HUES64 (cell line): ENCODE results near the gene MLLT10. TPM values are rescaled to one million over a fixed set of nuclear protein-coding genes. Genes with fewer than 3 reads are reported as not detected.
A peak's percentile ranks its signal among the peaks of the same experiment; 100 is the strongest.

Source experiments
- H3K27ac ChIP-seq: 2 replicates; pipeline ENCODE4 v1.7.0; 2013; ENCODE audit warnings: low read depth, low read length, inconsistent platforms
- H3K27me3 ChIP-seq: 2 replicates; pipeline ENCODE4 v1.6.1; 2013; ENCODE audit warnings: mild to moderate bottlenecking, low read length; ENCODE audit not compliant: insufficient read depth
- H3K36me3 ChIP-seq: 2 replicates; pipeline ENCODE4 v1.6.1; 2013; ENCODE audit warnings: mild to moderate bottlenecking, low read length; ENCODE audit not compliant: insufficient read depth
- H3K4me1 ChIP-seq: 2 replicates; pipeline ENCODE4 v1.6.1; 2013; ENCODE audit warnings: mild to moderate bottlenecking, low read length, moderate library complexity; ENCODE audit not compliant: insufficient read depth
- H3K4me3 ChIP-seq: 2 replicates; pipeline ENCODE4 v1.5.1; 2013; ENCODE audit warnings: mild to moderate bottlenecking, low read length, moderate library complexity
- H3K9ac ChIP-seq: 2 replicates; pipeline ENCODE4 v1.6.1; 2013; ENCODE audit warnings: mild to moderate bottlenecking, low read depth, low read length
- H3K9me3 ChIP-seq: 2 replicates; pipeline ENCODE4 v1.6.1; 2013; ENCODE audit warnings: low read depth, low read length; ENCODE audit not compliant: insufficient read depth
- WGBS: fragments of 150-250, 120-280 bp; methylation state at CpG from one replicate; pipeline ENCODE4 v1.1.7; 2013; ENCODE audit warnings: missing lambda C conversion rate; 5-methylcytosine and 5-hydroxymethylcytosine counted together
- polyA plus RNA-seq, 2 experiments: library from polyadenylated mRNA; stranded (reverse); fragments of 50-300 nt; gene quantifications; one replicate each; pipeline ENCODE4 v1.2.3, GENCODE V29; 2013

MLLT10 gene
- 33.7 TPM for polyA plus RNA-seq (2013, experiment 1 of 2)
- polyA plus RNA-seq (2013, experiment 2 of 2), result 38.4 TPM

GRCh38 chr10:21533467-21534279, at the start of gene MLLT10:
Gene MLLT10, plus strand, starts transcription at chr10:21534232. Its CDS starts 413 bp downstream, at chr10:21534645.
- peak within 1 kb of the TSS; percentile 91 for H3K9ac ChIP-seq
- H3K9me3 ChIP-seq, result no peaks in the 10 kb centered on the region
- H3K27me3 ChIP-seq, result no peaks in the 10 kb centered on the region
- under 1% methylated on average over 74 of the region's 74 CpGs for WGBS
- H3K4me1 ChIP-seq, result peaks cover 46% of the 10 kb centered on the region
- peak within 1 kb of the TSS; percentile 70 for H3K4me3 ChIP-seq
- H3K36me3 ChIP-seq, result peaks cover 28% of the 10 kb centered on the region
- peak within 1 kb of the TSS; percentile 95 for H3K27ac ChIP-seq

- no peak overlapping the region for H3K27ac ChIP-seq
- H3K27me3 ChIP-seq, result no peaks in the 10 kb centered on the region
- 93% methylated on average over 10 of the region's 10 CpGs for WGBS
- no peaks in the 10 kb centered on the region for H3K9me3 ChIP-seq
- peaks cover under 1% of the 10 kb centered on the region; the same call in 1 of the 2 replicates for H3K4me1 ChIP-seq
- H3K9ac ChIP-seq, result no peak overlapping the region
- no peak overlapping the region for H3K4me3 ChIP-seq
- H3K36me3 ChIP-seq, result peaks cover 4% of the 10 kb centered on the region; the same call in 1 of the 2 replicates
These were observed 46.4 kb upstream of the MLLT10 start for GRCh38 chr10:21487416-21488180.

- Histone ChIP-seq H3K9ac (no peak overlapping the region), H3K4me1 (peaks cover 6% of the 10 kb centered on the region; the same call in 1 of the 2 replicates), H3K27ac (no peak overlapping the region), H3K4me3 (no peak overlapping the region), H3K36me3 (peaks cover 4% of the 10 kb centered on the region; the same call in 1 of the 2 replicates), H3K9me3 (no peaks in the 10 kb centered on the region), H3K27me3 (no peaks in the 10 kb centered on the region)
- WGBS, result 80% methylated on average over 6 of the region's 6 CpGs
These were observed 45.6 kb upstream of the MLLT10 start for GRCh38 chr10:21488246-21488956.

GRCh38 chr10:21488957-21489446, 45.0 kb upstream of the MLLT10 start:
- Histone ChIP-seq H3K27ac (no peak overlapping the region), H3K9ac (no peak overlapping the region), H3K9me3 (no peaks in the 10 kb centered on the region), H3K4me1 (peaks cover 10% of the 10 kb centered on the region; the same call in 1 of the 2 replicates), H3K4me3 (no peak overlapping the region), H3K27me3 (no peaks in the 10 kb centered on the region), H3K36me3 (peaks cover 7% of the 10 kb centered on the region; the same call in 1 of the 2 replicates)
- WGBS, result 75% methylated on average over 2 of the region's 5 CpGs

GRCh38 chr10:21490028-21490710, 43.9 kb upstream of the MLLT10 start:
- no peak overlapping the region for H3K9ac ChIP-seq
- peaks cover 13% of the 10 kb centered on the region; the same call in 1 of the 2 replicates for H3K4me1 ChIP-seq
- H3K27me3 ChIP-seq, result no peaks in the 10 kb centered on the region
- no CpG with 5 or more reads among the region's 4 CpGs for WGBS
- H3K36me3 ChIP-seq, result peaks cover 7% of the 10 kb centered on the region; the same call in 1 of the 2 replicates
- no peaks in the 10 kb centered on the region for H3K9me3 ChIP-seq
- H3K4me3 ChIP-seq, result no peak overlapping the region
- H3K27ac ChIP-seq, result no peak overlapping the region

- Histone ChIP-seq H3K36me3 (peaks cover 7% of the 10 kb centered on the region; the same call in 1 of the 2 replicates), H3K4me1 (peaks cover 13% of the 10 kb centered on the region; the same call in 1 of the 2 replicates), H3K9me3 (no peaks in the 10 kb centered on the region), H3K9ac (no peak overlapping the region), H3K27ac (no peak overlapping the region), H3K27me3 (no peaks in the 10 kb centered on the region), H3K4me3 (no peak overlapping the region)
- 85% methylated on average over 2 of the region's 2 CpGs for WGBS
These were observed 43.3 kb upstream of the MLLT10 start for GRCh38 chr10:21490711-21491105.

GRCh38 chr10:21492421-21492820, 41.6 kb upstream of the MLLT10 start:
- Histone ChIP-seq H3K4me3 (no peak overlapping the region), H3K9ac (no peak overlapping the region), H3K27ac (no peak overlapping the region), H3K36me3 (peaks cover 7% of the 10 kb centered on the region; the same call in 1 of the 2 replicates), H3K4me1 (peaks cover 13% of the 10 kb centered on the region), H3K9me3 (no peaks in the 10 kb centered on the region), H3K27me3 (no peaks in the 10 kb centered on the region)
- WGBS, result 96% methylated on average over 3 of the region's 3 CpGs

- H3K4me3 ChIP-seq, result peak overlapping the region; percentile 95
- peaks cover 27% of the 10 kb centered on the region for H3K4me1 ChIP-seq
- H3K27ac ChIP-seq, result no peak overlapping the region; the same call in 1 of the 2 replicates
- 84% methylated on average over 9 of the region's 9 CpGs for WGBS
- peaks cover 11% of the 10 kb centered on the region for H3K27me3 ChIP-seq
- H3K36me3 ChIP-seq, result peaks cover 4% of the 10 kb centered on the region; the same call in 1 of the 2 replicates
- no peaks in the 10 kb centered on the region for H3K9me3 ChIP-seq
- H3K9ac ChIP-seq, result peak overlapping the region; percentile 86; the same call in 1 of the 2 replicates
These were observed 40.2 kb upstream of the MLLT10 start for GRCh38 chr10:21493784-21494183.

GRCh38 chr10:21494191-21495001, 39.6 kb upstream of the MLLT10 start:
- H3K9me3 ChIP-seq, result no peaks in the 10 kb centered on the region
- H3K36me3 ChIP-seq, result peaks cover 4% of the 10 kb centered on the region; the same call in 1 of the 2 replicates
- peaks cover 17% of the 10 kb centered on the region for H3K27me3 ChIP-seq
- H3K4me3 ChIP-seq, result peak overlapping the region; percentile 95
- peak overlapping the region; percentile 70 for H3K27ac ChIP-seq
- WGBS, result 25% methylated on average over 66 of the region's 66 CpGs
- H3K9ac ChIP-seq, result peak overlapping the region; percentile 86
- H3K4me1 ChIP-seq, result peaks cover 33% of the 10 kb centered on the region
